Omental fat pad (tissue), 4 donors: Measurements from ENCODE around the gene SLC35B2. TPM values are rescaled to one million over a fixed set of nuclear protein-coding genes. Genes with fewer than 3 reads are reported as not detected.
A peak's percentile ranks its signal among the peaks of the same experiment; 100 is the strongest.

ENCODE experiments used
- ATAC-seq: fragments of 150-250 bp; one replicate; pipeline ENCODE4 v1.9.1; 2016; ENCODE audit warnings: mild to moderate bottlenecking, moderate library complexity; ENCODE audit not compliant: low FRiP score
- DNase-seq: peaks from one replicate; pipeline ENCODE4 v3.0.0-alpha.2; 2019; ENCODE audit warnings: low spot score
- total RNA-seq, 4 donors: library from RNA; depleted of rRNA; stranded (reverse); fragments of >200 nt; gene quantifications; one replicate each; pipeline ENCODE4 v1.1.0, GENCODE V29; 2016
- TF ChIP-seq, protein P1 (sequence below), 3 donors: fragments of 450-650 bp; IDR thresholded peaks; one replicate each; pipeline ENCODE4 v1.5.1; 2016 to 2017; ENCODE audit warnings: antibody characterized with exemption in 3 of 3, mild to moderate bottlenecking in 3 of 3, moderate library complexity in 2 of 3

The SLC35B2 gene
- total RNA-seq, 4 donors from 2014 or later = 25.3 to 31.9 (median 30.4) TPM

DNA sequence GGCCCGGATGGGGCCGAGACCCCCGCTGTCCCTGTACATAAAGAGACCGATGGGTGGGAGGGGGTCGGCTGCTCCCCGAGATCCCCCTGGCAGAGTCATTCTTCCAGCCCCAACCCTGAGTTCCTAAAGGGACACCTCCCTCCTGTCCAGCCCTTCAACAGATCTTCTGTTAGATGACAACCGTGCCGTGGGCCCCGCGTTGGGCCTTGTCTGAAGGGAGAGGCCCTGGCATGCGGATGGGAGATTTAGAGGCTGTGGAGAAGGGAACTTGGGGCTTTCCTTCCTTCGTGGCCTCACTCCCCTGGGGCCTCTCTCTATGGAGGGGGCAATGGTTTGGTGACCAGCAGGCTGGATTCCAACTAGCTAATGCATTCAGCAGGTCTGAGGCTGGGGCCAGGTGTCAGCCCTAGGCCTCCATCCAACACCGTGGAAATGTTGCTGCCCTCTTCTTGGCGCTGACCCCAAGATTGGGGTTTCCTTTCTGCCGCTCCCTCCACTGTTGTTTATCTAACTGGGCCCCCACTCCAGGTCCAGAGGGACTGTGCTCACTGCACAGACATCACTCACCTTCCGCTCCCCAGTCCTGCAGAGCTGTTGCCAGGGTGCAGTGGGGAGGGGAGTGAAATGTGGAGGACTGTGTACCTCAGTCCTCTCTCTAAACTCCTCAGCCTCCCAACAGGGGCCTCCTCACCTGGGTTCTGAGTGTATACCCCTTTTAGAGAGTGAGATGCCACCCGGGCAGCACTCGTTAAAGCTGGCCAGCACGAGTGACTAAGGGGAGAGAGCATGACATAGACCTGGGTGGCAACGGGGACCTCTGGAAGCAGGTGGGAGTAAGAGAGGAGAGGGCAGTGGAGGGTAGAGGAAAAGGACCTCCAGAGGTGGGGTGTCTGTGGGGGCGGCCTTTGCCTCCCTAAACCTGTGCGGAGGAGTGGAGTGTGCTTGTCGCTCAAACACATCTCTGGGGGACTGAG, 19.6 kb upstream of the SLC35B2 start:
- DNase-seq = no peak
- TF ChIP-seq, protein P1, sequence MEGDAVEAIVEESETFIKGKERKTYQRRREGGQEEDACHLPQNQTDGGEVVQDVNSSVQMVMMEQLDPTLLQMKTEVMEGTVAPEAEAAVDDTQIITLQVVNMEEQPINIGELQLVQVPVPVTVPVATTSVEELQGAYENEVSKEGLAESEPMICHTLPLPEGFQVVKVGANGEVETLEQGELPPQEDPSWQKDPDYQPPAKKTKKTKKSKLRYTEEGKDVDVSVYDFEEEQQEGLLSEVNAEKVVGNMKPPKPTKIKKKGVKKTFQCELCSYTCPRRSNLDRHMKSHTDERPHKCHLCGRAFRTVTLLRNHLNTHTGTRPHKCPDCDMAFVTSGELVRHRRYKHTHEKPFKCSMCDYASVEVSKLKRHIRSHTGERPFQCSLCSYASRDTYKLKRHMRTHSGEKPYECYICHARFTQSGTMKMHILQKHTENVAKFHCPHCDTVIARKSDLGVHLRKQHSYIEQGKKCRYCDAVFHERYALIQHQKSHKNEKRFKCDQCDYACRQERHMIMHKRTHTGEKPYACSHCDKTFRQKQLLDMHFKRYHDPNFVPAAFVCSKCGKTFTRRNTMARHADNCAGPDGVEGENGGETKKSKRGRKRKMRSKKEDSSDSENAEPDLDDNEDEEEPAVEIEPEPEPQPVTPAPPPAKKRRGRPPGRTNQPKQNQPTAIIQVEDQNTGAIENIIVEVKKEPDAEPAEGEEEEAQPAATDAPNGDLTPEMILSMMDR (IDR thresholded peaks at IDR 0.05) = no peak
- no peak for ATAC-seq

DNA sequence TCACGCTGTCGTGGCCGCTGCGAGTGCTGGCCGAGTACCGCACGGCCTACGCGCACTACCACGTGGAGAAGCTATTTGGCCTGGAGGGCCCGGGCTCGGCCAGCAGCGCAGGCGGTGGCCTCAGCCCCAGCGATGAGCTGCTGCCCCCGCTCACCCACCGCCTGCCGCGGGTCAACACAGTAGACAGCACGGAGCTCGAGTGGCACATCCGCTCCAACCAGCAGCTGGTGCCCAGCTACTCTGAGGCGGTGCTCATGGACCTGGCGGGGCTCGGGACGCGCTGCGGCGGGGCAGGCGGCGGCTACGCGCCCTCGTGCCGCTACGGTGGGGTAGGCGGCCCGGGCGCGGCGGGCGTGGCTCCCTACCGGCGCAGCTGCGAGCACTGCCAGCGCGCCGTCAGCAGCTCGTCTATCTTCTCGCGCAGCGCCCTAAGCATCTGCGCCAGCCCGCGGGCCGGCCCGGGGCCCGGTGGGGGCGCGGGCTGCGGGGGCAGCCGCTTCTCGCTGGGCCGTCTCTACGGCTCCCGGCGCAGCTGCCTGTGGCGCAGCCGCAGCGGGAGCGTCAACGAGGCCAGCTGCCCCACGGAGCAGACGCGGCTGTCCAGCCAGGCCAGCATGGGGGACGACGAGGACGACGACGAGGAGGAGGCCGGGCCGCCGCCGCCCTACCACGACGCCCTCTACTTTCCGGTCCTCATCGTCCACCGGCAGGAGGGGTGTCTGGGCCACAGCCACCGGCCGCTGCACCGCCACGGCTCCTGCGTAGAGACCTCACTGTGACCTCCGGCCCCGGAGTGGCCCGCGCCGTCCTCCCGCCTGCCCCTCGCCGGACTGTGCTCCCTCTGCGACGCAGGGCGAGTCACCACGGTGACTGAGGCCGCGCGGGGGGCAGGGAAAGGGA, 18.7 kb upstream of the SLC35B2 start:
- peak; percentile 26 for ATAC-seq
- TF ChIP-seq, protein P1 (IDR thresholded peaks at IDR 0.05) = no peak

GRCh38 chr6:44275271-44275748, 18.0 kb upstream of the SLC35B2 start:
- ATAC-seq = peak; percentile 5
- no peak for DNase-seq
- TF ChIP-seq, protein P1 (IDR thresholded peaks at IDR 0.05) = no peak

More for the DNA sequence above, 18.7 kb upstream of the SLC35B2 start:
- no peak for DNase-seq

GRCh38 chr6:44273617-44274016, 16.3 kb upstream of the SLC35B2 start:
- TF ChIP-seq, protein P1 (IDR thresholded peaks at IDR 0.05) = no peak
- DNase-seq = no peak
- ATAC-seq = no peak

GRCh38 chr6:44272999-44273566, 15.8 kb upstream of the SLC35B2 start:
- TF ChIP-seq, protein P1 (IDR thresholded peaks at IDR 0.05) = no peak
- ATAC-seq = no peak

DNA sequence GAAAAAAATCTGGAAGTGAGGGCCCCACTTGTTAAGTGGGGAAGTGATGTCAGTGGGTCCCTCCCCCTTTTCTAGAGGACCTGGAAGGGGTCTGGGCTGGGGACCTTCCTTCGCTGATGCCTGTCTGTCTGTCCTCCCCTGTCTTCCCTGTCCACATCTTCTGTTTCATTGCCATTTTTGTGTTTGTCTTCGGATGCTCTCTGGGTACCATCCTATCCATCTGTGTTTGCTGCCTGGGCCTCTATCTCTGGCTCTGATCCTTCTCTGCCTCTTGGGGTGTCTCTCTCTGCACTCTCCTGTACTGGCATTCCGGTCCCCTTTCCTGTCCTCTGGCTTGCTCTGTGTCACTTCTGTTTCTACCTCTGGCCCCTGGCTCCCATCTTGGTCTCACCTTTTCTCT, 15.2 kb upstream of the SLC35B2 start:
- TF ChIP-seq, protein P1 (IDR thresholded peaks at IDR 0.05) = no peak
- DNase-seq = no peak
- no peak for ATAC-seq

More at GRCh38 chr6:44272999-44273566, 15.8 kb upstream of the SLC35B2 start:
- no peak for DNase-seq
